GM18508 (cell line): ENCODE results near the gene ZNF358.
A peak's percentile ranks its signal among the peaks of the same experiment; 100 is the strongest.

ENCODE experiments used
- ATAC-seq: cut with Tn5 transposase; IDR thresholded peaks from one replicate; pipeline ENCODE4 v1.9.1; 2021; ENCODE audit warnings: moderate number of reproducible peaks; ENCODE audit not compliant: insufficient read depth, unreplicated experiment

Gene ZNF358

DNA sequence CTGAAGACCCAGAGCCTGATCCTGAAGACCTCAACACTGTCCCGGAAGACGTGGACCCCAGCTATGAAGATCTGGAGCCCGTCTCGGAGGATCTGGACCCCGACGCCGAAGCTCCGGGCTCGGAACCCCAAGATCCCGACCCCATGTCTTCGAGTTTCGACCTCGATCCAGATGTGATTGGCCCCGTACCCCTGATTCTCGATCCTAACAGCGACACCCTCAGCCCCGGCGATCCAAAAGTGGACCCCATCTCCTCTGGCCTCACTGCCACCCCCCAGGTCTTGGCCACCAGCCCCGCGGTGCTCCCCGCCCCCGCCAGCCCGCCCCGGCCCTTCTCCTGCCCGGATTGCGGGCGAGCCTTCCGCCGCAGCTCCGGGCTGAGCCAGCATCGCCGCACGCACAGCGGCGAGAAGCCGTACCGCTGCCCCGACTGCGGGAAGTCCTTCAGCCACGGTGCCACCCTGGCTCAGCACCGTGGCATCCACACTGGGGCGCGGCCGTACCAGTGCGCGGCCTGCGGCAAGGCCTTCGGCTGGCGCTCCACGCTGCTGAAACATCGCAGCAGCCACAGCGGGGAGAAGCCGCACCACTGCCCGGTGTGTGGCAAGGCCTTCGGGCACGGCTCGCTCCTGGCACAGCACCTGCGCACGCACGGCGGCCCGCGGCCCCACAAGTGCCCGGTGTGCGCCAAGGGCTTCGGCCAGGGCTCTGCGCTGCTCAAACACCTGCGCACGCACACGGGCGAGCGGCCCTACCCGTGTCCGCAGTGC lies 3.6 kb downstream of the ZNF358 start:
- no peak for ATAC-seq

- no peak for ATAC-seq
Measured at GRCh38 chr19:7520131-7521051, 4.5 kb downstream of the ZNF358 start.

- ATAC-seq = no peak
Measured at GRCh38 chr19:7521551-7522071, 5.7 kb downstream of the ZNF358 start.

DNA sequence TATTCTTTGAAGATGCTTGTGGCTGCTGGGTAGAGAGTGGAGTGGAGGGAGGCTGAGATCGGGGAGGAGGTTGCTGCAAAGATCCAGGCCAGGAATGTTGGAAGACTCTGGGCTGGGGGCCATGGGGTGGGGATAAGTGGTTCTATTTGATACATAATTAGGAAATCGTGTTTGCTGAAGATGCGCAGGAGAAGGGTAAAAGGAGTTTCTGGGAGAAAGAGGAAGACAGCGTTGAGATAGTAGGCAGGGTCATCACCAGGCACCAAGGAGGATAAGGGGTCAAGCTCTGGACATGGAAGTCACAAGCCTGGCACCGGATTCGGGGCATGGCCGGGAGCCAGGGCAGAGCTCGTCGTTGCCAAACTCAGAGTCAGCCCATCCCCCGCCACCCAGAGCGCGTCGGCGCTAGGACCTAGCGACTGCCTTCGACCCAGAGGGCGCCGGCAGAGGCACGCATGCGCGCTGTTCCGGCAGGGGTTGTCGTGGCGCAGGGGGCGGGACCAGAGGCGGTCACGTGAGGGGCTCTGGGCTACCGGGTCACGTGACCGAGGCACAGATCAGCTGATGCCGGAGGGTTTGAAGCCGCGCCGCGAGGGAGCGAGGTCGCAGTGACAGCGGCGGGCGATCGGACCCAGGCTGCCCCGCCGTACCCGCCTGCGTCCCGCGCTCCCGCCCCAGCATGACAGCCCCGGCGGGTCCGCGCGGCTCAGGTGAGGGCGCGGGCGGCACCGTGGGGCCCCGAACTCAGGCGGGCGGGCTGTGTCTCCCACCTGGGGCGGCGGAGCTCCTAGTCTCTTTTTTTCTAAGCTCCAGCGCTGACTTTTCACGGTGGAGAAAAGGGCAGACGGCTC lies 6.4 kb downstream of the ZNF358 start, which contains the start of gene MCOLN1:
MCOLN1 (plus strand) TSS at position 553 of the 851 bp plus-strand sequence; CDS start at position 680, 127 bp downstream.
- peak; percentile 59 for ATAC-seq

DNA sequence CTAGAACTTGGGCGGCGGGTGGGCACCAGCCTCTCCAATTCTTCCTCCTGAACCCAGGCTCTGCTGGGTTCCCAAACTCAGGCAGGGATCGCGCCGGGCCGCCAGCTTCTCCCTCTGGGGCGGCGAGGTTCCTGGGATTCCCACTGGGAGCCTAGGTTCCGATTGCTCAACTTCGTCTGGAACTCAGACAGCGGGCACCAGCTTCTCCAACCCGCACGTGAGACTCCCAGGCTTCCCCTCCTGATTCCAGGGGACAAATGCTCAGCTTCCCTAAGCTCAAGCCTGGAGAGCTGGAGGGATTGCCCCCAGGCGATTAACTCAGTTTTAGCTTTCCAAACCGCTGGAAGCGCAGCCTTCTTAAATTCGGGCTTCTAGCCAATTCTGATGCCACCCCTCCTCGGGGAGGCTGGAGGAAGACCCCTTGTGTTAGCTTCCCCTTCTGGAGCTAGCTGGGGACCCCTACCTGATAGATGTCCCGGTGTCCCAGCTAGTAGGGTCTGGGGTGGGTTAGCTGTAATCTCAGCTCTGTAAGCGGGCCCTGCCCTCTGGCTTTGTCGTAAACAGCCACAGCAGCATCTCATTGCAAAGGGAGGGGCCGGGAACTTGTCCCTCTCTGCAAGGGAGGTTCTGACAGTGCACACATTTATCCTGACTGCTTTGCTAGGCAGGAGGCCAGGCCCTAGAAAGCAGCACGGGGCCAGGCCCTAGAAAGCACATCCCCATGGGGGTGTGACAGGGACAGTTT lies 7.2 kb downstream of the ZNF358 start:
- ATAC-seq = no peak

DNA sequence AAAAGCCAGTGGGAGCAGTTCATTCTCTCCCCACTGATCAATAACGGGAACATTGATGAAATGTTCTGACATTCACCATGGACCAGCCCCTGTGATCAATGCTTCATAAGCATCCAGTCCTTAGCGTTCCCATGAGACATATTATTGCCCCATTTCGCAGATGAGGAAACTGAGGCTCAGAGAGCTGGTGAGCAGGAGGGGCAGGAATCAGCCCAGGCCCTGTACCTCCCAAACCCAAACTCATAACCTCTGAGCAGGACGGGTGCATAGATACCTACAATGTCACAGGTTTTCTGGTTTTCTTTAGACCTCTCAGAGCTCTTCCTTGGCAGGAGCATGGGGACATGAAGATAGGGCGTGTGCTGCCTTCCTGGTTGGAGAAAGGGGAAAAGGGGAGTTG lies 8.6 kb downstream of the ZNF358 start:
- no peak for ATAC-seq

DNA sequence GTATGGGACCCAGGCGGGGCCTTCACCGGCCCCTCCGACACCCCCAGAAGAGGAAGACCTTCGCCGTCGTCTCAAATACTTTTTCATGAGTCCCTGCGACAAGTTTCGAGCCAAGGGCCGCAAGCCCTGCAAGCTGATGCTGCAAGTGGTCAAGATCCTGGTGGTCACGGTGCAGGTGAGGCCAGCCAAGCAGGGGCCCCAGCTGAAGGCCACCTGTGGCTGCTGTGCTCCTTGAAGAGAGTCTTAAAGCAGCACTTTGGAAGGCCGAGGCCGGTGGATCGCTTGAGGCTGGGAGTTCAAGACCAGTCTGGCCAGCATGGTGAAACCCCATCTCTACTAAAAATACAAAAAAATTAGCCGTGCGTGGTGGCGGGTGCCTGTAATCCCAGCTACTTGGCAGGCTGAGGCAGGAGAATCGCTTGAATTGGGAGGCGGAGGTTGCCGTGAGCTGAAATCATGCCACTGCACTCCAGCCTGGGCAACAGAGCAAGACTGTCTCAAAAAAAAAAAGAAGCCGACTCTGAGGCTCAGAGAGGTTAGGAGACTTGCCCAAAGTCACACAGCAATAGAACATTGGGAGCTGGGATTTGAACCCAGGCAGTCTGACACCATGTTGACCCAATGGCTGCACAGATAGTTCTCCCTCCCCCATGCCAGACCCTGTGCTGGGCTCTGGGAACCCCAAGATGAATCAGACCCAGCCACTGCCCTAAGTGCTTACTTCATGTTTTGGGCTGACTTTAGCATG lies 9.3 kb downstream of the ZNF358 start:
- ATAC-seq = no peak

GRCh38 chr19:7526059-7526929 lies 10.4 kb downstream of the ZNF358 start:
- no peak for ATAC-seq

- ATAC-seq = no peak
Measured at GRCh38 chr19:7527516-7528191, 11.8 kb downstream of the ZNF358 start.

DNA sequence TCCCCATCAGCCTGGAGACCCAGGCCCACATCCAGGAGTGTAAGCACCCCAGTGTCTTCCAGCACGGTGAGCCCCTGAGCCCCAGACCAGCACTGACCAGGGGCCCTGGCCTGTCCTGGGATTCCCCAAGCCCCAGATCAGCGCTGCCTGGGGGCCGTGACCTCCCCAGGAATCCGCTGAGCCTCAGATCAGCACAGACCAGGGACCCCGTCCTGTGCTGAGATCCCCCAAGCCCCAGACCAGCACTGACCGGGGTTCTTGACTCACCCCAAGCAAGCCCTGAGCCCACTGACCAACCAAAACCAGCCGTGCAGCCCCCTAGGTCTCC lies 12.3 kb downstream of the ZNF358 start:
- ATAC-seq = no peak

- ATAC-seq = no peak
Measured at GRCh38 chr19:7528522-7529245, 12.8 kb downstream of the ZNF358 start.

DNA sequence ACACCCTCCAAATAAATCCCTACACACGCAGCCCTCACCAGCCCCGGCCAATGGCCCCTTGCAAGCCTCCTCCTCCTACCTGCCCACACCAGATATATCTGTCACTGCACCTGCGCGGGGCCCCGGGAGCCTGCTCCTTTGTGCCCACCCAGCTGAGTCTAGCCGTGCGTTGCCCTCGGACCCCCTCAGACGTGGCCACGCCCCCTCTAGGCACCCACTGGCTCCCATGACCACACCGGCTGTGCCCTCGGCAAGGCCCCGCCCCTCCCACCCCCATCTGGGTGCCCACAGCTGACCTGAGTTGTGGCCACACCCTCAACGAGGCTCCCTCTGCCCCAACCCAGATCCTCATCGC lies 13.3 kb downstream of the ZNF358 start:
- ATAC-seq = no peak

DNA sequence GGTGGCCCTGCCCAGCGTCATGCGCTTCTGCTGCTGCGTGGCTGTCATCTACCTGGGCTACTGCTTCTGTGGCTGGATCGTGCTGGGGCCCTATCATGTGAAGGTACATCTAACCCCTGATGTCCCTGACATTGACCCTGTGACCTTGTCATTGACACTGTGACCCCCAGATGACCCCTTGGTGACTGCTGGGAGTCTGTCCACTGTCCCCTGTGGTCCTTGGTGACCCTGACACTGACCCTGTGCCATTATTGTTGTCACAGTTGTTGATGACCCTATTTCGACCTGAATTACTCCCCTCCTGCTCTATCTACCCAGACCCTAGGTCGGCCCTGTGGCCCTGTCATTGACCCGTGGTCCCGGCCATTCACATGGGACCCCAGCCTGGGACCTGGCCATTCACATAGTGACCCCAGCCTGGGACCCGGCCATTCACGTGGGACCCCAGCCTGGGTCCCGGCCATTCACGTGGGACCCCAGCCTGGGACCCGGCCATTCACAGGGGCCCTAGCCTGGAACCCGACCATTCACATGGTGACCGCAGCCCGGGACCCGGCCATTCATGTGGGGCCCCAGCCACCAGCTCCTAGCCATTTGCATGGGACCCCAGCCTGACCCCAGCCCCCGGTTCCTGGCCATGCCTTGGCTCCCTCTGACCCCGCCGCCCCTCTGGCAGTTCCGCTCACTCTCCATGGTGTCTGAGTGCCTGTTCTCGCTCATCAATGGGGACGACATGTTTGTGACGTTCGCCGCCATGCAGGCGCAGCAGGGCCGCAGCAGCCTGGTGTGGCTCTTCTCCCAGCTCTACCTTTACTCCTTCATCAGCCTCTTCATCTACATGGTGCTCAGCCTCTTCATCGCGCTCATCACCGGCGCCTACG lies 13.9 kb downstream of the ZNF358 start:
- no peak for ATAC-seq

DNA sequence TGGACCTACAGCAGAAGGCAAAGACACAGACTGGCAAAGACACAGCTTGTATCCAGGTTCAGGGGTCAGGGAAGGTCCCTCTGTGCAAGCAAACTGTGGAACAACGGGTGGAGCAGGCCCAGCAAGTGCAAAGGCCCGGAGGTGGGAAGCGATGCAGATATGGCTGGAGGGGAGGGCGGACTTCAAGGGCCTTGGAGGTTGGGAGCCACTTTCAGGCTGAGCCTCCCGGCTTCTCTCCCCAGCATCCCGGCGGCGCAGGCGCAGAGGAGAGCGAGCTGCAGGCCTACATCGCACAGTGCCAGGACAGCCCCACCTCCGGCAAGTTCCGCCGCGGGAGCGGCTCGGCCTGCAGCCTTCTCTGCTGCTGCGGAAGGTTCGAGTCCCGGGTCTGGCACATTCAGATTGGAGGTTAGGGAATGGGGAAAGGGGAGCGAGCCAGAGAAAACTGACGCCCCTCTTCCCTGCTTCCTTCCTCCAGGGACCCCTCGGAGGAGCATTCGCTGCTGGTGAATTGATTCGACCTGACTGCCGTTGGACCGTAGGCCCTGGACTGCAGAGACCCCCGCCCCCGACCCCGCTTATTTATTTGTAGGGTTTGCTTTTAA lies 17.5 kb downstream of the ZNF358 start:
- no peak for ATAC-seq

GRCh38 chr19:7533925-7534480 lies 18.1 kb downstream of the ZNF358 start:
- ATAC-seq = no peak
